SK-N-SH (cell line): Measurements from ENCODE around the gene GNG11.

Experiments used
- CHD2 ChIP-seq: fragments of 150-350 bp; IDR thresholded peaks from 2 replicates; pipeline ENCODE4 v1.6.1; 2018; ENCODE audit warnings: low read length; ENCODE audit not compliant: partially characterized antibody
- EP300 ChIP-seq, 2 experiments: IDR thresholded peaks; 2 replicates each; pipeline versions ENCODE4 v1.4.0 to v1.6.1; 2012; ENCODE audit warnings: borderline replicate concordance in 1 of 2, low read depth in 1 of 2, low read length in 1 of 2
- EZH2phosphoT487 ChIP-seq: fragments of 200-600 bp; sonication (generic); IDR thresholded peaks from 2 replicates; pipeline ENCODE4 v1.6.1; 2017; ENCODE audit warnings: low read depth, mixed run types, mild to moderate bottlenecking, antibody characterized with exemption, moderate library complexity, borderline replicate concordance
- FOXM1 ChIP-seq: IDR thresholded peaks from 2 replicates; pipeline ENCODE4 v1.4.0; 2012; ENCODE audit warnings: low read depth, mild to moderate bottlenecking
- GABPA ChIP-seq: IDR thresholded peaks from 2 replicates; pipeline ENCODE4 v1.4.0; 2012; ENCODE audit warnings: low read depth, mild to moderate bottlenecking
- MEF2A ChIP-seq: IDR thresholded peaks from 2 replicates; pipeline ENCODE4 v1.4.0; 2012; ENCODE audit warnings: low read depth, borderline replicate concordance
- POLR2AphosphoS5 ChIP-seq: IDR thresholded peaks from 2 replicates; pipeline ENCODE4 v1.6.1; 2012; ENCODE audit warnings: low read depth, low read length
- RAD21 ChIP-seq: IDR thresholded peaks from 2 replicates; pipeline ENCODE4 v1.6.1; 2012; ENCODE audit warnings: mild to moderate bottlenecking, low read length
- RFX5 ChIP-seq: IDR thresholded peaks from 2 replicates; pipeline ENCODE4 v1.6.1; 2012; ENCODE audit warnings: mild to moderate bottlenecking, improper control_type of control experiment, low read length
- SMC3 ChIP-seq: IDR thresholded peaks from 2 replicates; pipeline ENCODE4 v1.6.1; 2012; ENCODE audit warnings: low read depth, low read length, improper control_type of control experiment
- TCF12 ChIP-seq: IDR thresholded peaks from 2 replicates; pipeline ENCODE4 v1.4.0; 2012
- TF ChIP-seq, protein P1 (sequence below): fragments of 150-350 bp; IDR thresholded peaks from 2 replicates; pipeline ENCODE4 v1.6.1; 2017; ENCODE audit warnings: antibody characterized with exemption, low read length, low read depth, borderline replicate concordance
- TF ChIP-seq, protein P2 (sequence below): fragments of 200-600 bp; sonication (generic); IDR thresholded peaks from 2 replicates; pipeline ENCODE4 v1.6.1; 2017; ENCODE audit warnings: antibody characterized with exemption, mild to moderate bottlenecking, moderate library complexity
- TF ChIP-seq, protein P3 (sequence below): IDR thresholded peaks from 2 replicates; pipeline ENCODE4 v1.4.0; 2012; ENCODE audit warnings: low read depth, borderline replicate concordance

DNA sequence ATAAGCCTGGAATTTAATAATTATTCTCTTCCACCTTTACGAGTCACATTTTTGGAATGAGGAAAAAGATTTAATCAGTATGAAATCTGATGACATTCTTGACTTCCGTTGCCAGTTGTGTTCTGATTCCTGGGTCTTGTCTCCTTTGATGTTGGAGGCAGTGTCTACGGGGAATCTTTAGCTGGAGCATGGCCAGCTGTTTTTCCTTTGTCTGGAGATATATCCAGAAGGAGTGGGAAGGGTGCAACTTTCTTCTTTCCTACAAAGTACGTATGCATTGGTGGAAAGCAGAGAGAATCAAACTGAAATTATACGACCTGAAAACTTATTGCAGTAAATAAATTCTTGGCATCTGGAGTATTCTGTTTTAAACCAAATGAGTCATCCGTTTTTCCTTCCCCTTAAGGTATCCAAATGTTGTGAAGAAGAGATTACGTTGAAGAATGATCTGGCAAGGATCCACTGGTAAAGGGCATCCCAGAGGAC is 6.9 kb upstream of the GNG11 start:
- TF ChIP-seq, protein P1, sequence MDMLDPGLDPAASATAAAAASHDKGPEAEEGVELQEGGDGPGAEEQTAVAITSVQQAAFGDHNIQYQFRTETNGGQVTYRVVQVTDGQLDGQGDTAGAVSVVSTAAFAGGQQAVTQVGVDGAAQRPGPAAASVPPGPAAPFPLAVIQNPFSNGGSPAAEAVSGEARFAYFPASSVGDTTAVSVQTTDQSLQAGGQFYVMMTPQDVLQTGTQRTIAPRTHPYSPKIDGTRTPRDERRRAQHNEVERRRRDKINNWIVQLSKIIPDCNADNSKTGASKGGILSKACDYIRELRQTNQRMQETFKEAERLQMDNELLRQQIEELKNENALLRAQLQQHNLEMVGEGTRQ: no peak
- TF ChIP-seq POLR2AphosphoS5: no peak
- TF ChIP-seq, protein P2, sequence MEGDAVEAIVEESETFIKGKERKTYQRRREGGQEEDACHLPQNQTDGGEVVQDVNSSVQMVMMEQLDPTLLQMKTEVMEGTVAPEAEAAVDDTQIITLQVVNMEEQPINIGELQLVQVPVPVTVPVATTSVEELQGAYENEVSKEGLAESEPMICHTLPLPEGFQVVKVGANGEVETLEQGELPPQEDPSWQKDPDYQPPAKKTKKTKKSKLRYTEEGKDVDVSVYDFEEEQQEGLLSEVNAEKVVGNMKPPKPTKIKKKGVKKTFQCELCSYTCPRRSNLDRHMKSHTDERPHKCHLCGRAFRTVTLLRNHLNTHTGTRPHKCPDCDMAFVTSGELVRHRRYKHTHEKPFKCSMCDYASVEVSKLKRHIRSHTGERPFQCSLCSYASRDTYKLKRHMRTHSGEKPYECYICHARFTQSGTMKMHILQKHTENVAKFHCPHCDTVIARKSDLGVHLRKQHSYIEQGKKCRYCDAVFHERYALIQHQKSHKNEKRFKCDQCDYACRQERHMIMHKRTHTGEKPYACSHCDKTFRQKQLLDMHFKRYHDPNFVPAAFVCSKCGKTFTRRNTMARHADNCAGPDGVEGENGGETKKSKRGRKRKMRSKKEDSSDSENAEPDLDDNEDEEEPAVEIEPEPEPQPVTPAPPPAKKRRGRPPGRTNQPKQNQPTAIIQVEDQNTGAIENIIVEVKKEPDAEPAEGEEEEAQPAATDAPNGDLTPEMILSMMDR: no peak
- TF ChIP-seq RFX5: no peak
- TF ChIP-seq, protein P3, sequence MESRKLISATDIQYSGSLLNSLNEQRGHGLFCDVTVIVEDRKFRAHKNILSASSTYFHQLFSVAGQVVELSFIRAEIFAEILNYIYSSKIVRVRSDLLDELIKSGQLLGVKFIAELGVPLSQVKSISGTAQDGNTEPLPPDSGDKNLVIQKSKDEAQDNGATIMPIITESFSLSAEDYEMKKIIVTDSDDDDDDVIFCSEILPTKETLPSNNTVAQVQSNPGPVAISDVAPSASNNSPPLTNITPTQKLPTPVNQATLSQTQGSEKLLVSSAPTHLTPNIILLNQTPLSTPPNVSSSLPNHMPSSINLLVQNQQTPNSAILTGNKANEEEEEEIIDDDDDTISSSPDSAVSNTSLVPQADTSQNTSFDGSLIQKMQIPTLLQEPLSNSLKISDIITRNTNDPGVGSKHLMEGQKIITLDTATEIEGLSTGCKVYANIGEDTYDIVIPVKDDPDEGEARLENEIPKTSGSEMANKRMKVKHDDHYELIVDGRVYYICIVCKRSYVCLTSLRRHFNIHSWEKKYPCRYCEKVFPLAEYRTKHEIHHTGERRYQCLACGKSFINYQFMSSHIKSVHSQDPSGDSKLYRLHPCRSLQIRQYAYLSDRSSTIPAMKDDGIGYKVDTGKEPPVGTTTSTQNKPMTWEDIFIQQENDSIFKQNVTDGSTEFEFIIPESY: no peak
- peak in 1 of 2 experiments; percentile 65; a peak in 1 of 4 replicates for TF ChIP-seq EP300 (IDR thresholded peaks at IDR 0.05; ENCODE audit: borderline replicate concordance in 1 of 2, low read depth in 1 of 2, low read length in 1 of 2)
- TF ChIP-seq TCF12: peak; percentile 69
- TF ChIP-seq FOXM1: no peak
- no peak for TF ChIP-seq SMC3
- TF ChIP-seq MEF2A: peak; percentile 44; the same call in 1 of the 2 replicates
- no peak for TF ChIP-seq GABPA
- no peak for TF ChIP-seq RAD21
- TF ChIP-seq CHD2: no peak
- no peak for TF ChIP-seq EZH2phosphoT487
